CD14-positive monocyte (primary cell): ENCODE measurements around the gene TMTC1. TPM values are rescaled to one million over a fixed set of nuclear protein-coding genes. Genes with fewer than 3 reads are reported as not detected.

Source experiments
- DNase-seq, 3 donors: peaks; one replicate each; pipeline ENCODE4 v3.0.0-alpha.2; 2011 to 2022
- H2AFZ ChIP-seq: 2 replicates; pipeline ENCODE4 v1.6.0; 2012; ENCODE audit warnings: mild to moderate bottlenecking, low read depth, low read length, inconsistent platforms; ENCODE audit not compliant: insufficient read depth, poor library complexity, severe bottlenecking
- H3K27ac ChIP-seq, 2 donors: 1 replicate in 1 of 2; 2 replicates in 1 of 2; pipeline ENCODE4 v1.5.1; 2012 to 2013; ENCODE audit warnings: low read length in 2 of 2, control low read depth in 1 of 2, inconsistent platforms in 1 of 2, low read depth in 1 of 2, mild to moderate bottlenecking in 1 of 2
- H3K27me3 ChIP-seq, 2 donors: one replicate each; pipeline versions ENCODE4 v1.6.0 to v1.6.1; 2011 to 2013; ENCODE audit warnings: low read length in 2 of 2; ENCODE audit not compliant: control insufficient read depth in 2 of 2, insufficient read depth in 2 of 2
- H3K36me3 ChIP-seq, 2 donors: replicated peaks in 1 of 2; 1 replicate in 1 of 2; 2 replicates in 1 of 2; pipeline versions ENCODE4 v1.5.1 to v1.6.1; 2012 to 2013; ENCODE audit warnings: low read length in 2 of 2, control low read depth in 1 of 2, inconsistent platforms in 1 of 2, mild to moderate bottlenecking in 1 of 2; ENCODE audit not compliant: insufficient read depth in 2 of 2, control insufficient read depth in 1 of 2
- H3K4me1 ChIP-seq, 2 donors: 1 replicate in 1 of 2; 2 replicates in 1 of 2; pipeline versions ENCODE4 v1.5.1 to v1.6.1; 2012 to 2013; ENCODE audit warnings: low read length in 2 of 2, control low read depth in 1 of 2, inconsistent platforms in 1 of 2, mild to moderate bottlenecking in 1 of 2, moderate library complexity in 1 of 2; ENCODE audit not compliant: insufficient read depth in 2 of 2, control insufficient read depth in 1 of 2
- H3K4me2 ChIP-seq: replicated peaks from 2 replicates; pipeline ENCODE3; 2012; ENCODE audit warnings: low read length, moderate library complexity, mild to moderate bottlenecking; ENCODE audit not compliant: poor library complexity, severe bottlenecking; ENCODE audit errors: extremely low read depth
- H3K4me3 ChIP-seq, 3 experiments: fragments of 200-600 bp in 1 of 3; sonication (generic) in 1 of 3; replicated peaks in 1 of 3; 1 replicate in 2 of 3; 2 replicates in 1 of 3; pipeline ENCODE4 v1.5.1; 2011 to 2013; ENCODE audit warnings: low read length in 3 of 3, mild to moderate bottlenecking in 3 of 3, control low read depth in 2 of 3, low read depth in 2 of 3, inconsistent platforms in 1 of 3, moderate library complexity in 1 of 3
- H3K79me2 ChIP-seq: 2 replicates; pipeline ENCODE4 v1.6.0; 2012; ENCODE audit warnings: mild to moderate bottlenecking, control low read depth, inconsistent platforms, low read length, moderate library complexity; ENCODE audit not compliant: insufficient read depth
- H3K9ac ChIP-seq: 2 replicates; pipeline ENCODE4 v1.6.0; 2017; ENCODE audit warnings: low read length, mild to moderate bottlenecking; ENCODE audit not compliant: insufficient read depth, poor library complexity, severe bottlenecking
- H3K9me3 ChIP-seq, 2 donors: replicated peaks in 1 of 2; 1 replicate in 1 of 2; 2 replicates in 1 of 2; pipeline versions ENCODE4 v1.5.1 to v1.6.1; 2012 to 2013; ENCODE audit warnings: low read length in 2 of 2, control low read depth in 1 of 2; ENCODE audit not compliant: control insufficient read depth in 1 of 2, insufficient read depth in 1 of 2
- H4K20me1 ChIP-seq: 2 replicates; pipeline ENCODE4 v1.6.0; 2012; ENCODE audit warnings: mild to moderate bottlenecking, low read length, control low read depth, moderate library complexity; ENCODE audit not compliant: insufficient read depth
- H3K27ac Mint-ChIP-seq, 7 donors: one replicate each; pipeline ENCODE4 v1.8.0; 2020; ENCODE audit warnings: mild to moderate bottlenecking in 7 of 7, mixed read lengths in 7 of 7, moderate library complexity in 6 of 7, inconsistent platforms in 2 of 7
- H3K27me3 Mint-ChIP-seq, 3 donors: one replicate each; pipeline ENCODE4 v1.8.0; 2021 to 2022; ENCODE audit warnings: low read depth in 3 of 3, mild to moderate bottlenecking in 3 of 3, mixed read lengths in 3 of 3, moderate library complexity in 3 of 3, inconsistent platforms in 1 of 3
- H3K36me3 Mint-ChIP-seq, 2 donors: one replicate each; pipeline ENCODE4 v1.8.0; 2020; ENCODE audit warnings: mixed read lengths in 2 of 2, inconsistent platforms in 1 of 2, mild to moderate bottlenecking in 1 of 2
- H3K4me1 Mint-ChIP-seq: one replicate; pipeline ENCODE4 v1.8.0; 2020; ENCODE audit warnings: mild to moderate bottlenecking, mixed read lengths
- H3K4me3 Mint-ChIP-seq, 2 donors: one replicate each; pipeline ENCODE4 v1.8.0; 2020; ENCODE audit warnings: mild to moderate bottlenecking in 2 of 2, mixed read lengths in 2 of 2, moderate library complexity in 1 of 2
- H3K9me3 Mint-ChIP-seq, 7 donors: one replicate each; pipeline ENCODE4 v1.8.0; 2020 to 2022; ENCODE audit warnings: mixed read lengths in 7 of 7, mild to moderate bottlenecking in 6 of 7, moderate library complexity in 6 of 7, inconsistent platforms in 2 of 7
- CTCF ChIP-seq: fragments of 200-600 bp; IDR thresholded peaks from one replicate; pipeline ENCODE4 v1.8.0; 2022; ENCODE audit warnings: antibody characterized with exemption, mild to moderate bottlenecking
- WGBS: methylation state at CpG from one replicate; pipeline ENCODE4 v1.1.5; 2013; ENCODE audit warnings: missing lambda C conversion rate; ENCODE audit not compliant: insufficient coverage; 5-methylcytosine and 5-hydroxymethylcytosine counted together
- intact Hi-C, 2 donors: fragments of 100-400 bp; cut with micrococcal nuclease; formaldehyde crosslinking; loops; one replicate each; pipeline versions ENCODE4 v1.15.0 to v1.15.1; 2023
- polyA plus RNA-seq, 3 donors: library from polyadenylated mRNA; depleted of rRNA in 1 of 3; unstranded in 2 of 3; stranded (reverse) in 1 of 3; fragments of 300-500 nt in 2 of 3; fragments of >200 nt in 1 of 3; fragmentation: Illumina TruSeq in 2 of 3; gene quantifications; 1 replicate in 2 of 3; 2 replicates in 1 of 3; pipeline ENCODE4 v1.2.3, GENCODE V29; 2012 to 2021

The TMTC1 gene
- polyA plus RNA-seq, 3 donors, result 0.57 to 5.6 (median 2.1) TPM

GRCh38 chr12:29547151-29547632, 236.6 kb downstream of the TMTC1 start:
- Mint-ChIP-seq H3K27ac (peak overlapping the region in 1 of 7 donors; percentile 1), H3K4me1 (peaks cover 5% of the 10 kb centered on the region), H3K36me3 (peaks cover 0 to 12% of the 10 kb centered on the region in 2 donors), H3K4me3 (no peak overlapping the region), H3K27me3 (peaks cover 0 to 3% (median 2%) of the 10 kb centered on the region in 3 donors), H3K9me3 (no peaks in the 10 kb centered on the region)
- Histone ChIP-seq H3K9me3 (no peaks in the 10 kb centered on the region), H2AFZ (no peak overlapping the region), H3K27me3 (no peaks in the 10 kb centered on the region), H3K27ac (no peak overlapping the region), H3K4me2 (no peak overlapping the region), H3K79me2 (no peaks in the 10 kb centered on the region), H3K9ac (no peak overlapping the region), H3K36me3 (no peaks in the 10 kb centered on the region), H3K4me3 (no peak overlapping the region), H3K4me1 (no peaks in the 10 kb centered on the region), H4K20me1 (no peaks in the 10 kb centered on the region)
- WGBS, result no CpG with 5 or more reads among the region's 4 CpGs
- TF ChIP-seq CTCF, result no peak
- intact Hi-C loops, result no loop called here
- DNase-seq, result no peak

GRCh38 chr12:29546000-29546399, 237.7 kb downstream of the TMTC1 start:
- H3K9me3 ChIP-seq, result no peaks in the 10 kb centered on the region
- intact Hi-C loops, result no loop called here
- Mint-ChIP-seq H3K9me3 (no peaks in the 10 kb centered on the region), H3K4me1 (peaks cover 5% of the 10 kb centered on the region), H3K27ac (peak overlapping the region in 1 of 7 donors; percentile 76), H3K36me3 (peaks cover 0 to 12% of the 10 kb centered on the region in 2 donors), H3K4me3 (no peak overlapping the region), H3K27me3 (peaks cover 0 to 6% (median 2%) of the 10 kb centered on the region in 3 donors)
- H3K79me2 ChIP-seq, result no peaks in the 10 kb centered on the region
- H3K4me1 ChIP-seq, result no peaks in the 10 kb centered on the region
- H4K20me1 ChIP-seq, result no peaks in the 10 kb centered on the region
- H3K27me3 ChIP-seq, result no peaks in the 10 kb centered on the region
- no peak for DNase-seq
- no peaks in the 10 kb centered on the region for H3K36me3 ChIP-seq
- 85% methylated on average over 2 of the region's 2 CpGs for WGBS
- H2AFZ ChIP-seq, result no peak overlapping the region
- no peak overlapping the region for H3K4me3 ChIP-seq
- no peak overlapping the region for H3K9ac ChIP-seq
- no peak overlapping the region for H3K4me2 ChIP-seq
- H3K27ac ChIP-seq, result no peak overlapping the region
- no peak for TF ChIP-seq CTCF
